ENCODE data around the gene RHOBTB3.

Gene RHOBTB3

GRCh38 chr5:95781101-95781583, 50.0 kb downstream of the RHOBTB3 start:
- Histone ChIP-seq H3K4me3 (no peak overlapping the region), H3K27ac (peak overlapping the region; percentile 39 to 41)
- peak; percentile 82 for TF ChIP-seq CTCF (IDR thresholded peaks at IDR 0.05)
- peak; percentile 87 for DNase-seq (ENCODE audit: low spot score)

GRCh38 chr5:95782181-95782580, 51.0 kb downstream of the RHOBTB3 start:
- DNase-seq (ENCODE audit: low spot score): no peak
- TF ChIP-seq CTCF (IDR thresholded peaks at IDR 0.05): no peak
- H3K27ac ChIP-seq: no peak overlapping the region
- H3K4me3 ChIP-seq: no peak overlapping the region

GRCh38 chr5:95783661-95784060, 52.5 kb downstream of the RHOBTB3 start:
- Histone ChIP-seq H3K27ac (no peak overlapping the region), H3K4me3 (no peak overlapping the region)
- no peak for TF ChIP-seq CTCF (IDR thresholded peaks at IDR 0.05)
- DNase-seq (ENCODE audit: low spot score): no peak

GRCh38 chr5:95784514-95785302, 53.6 kb downstream of the RHOBTB3 start:
- TF ChIP-seq CTCF (IDR thresholded peaks at IDR 0.05): no peak
- DNase-seq (ENCODE audit: low spot score): no peak
- Histone ChIP-seq H3K27ac (no peak overlapping the region), H3K4me3 (no peak overlapping the region)

- H3K27ac ChIP-seq: no peak overlapping the region
- no peak for DNase-seq (ENCODE audit: low spot score)
Measured at GRCh38 chr5:95786821-95787418, 55.8 kb downstream of the RHOBTB3 start.

GRCh38 chr5:95788493-95788892, 57.4 kb downstream of the RHOBTB3 start:
- no peak overlapping the region for H3K27ac ChIP-seq
- no peak overlapping the region for H3K4me3 ChIP-seq
- TF ChIP-seq CTCF (IDR thresholded peaks at IDR 0.05): no peak
- DNase-seq (ENCODE audit: low spot score): no peak

More at GRCh38 chr5:95786821-95787418, 55.8 kb downstream of the RHOBTB3 start:
- no peak for TF ChIP-seq CTCF (IDR thresholded peaks at IDR 0.05)
- H3K4me3 ChIP-seq: no peak overlapping the region

GRCh38 chr5:95791751-95792150, 60.6 kb downstream of the RHOBTB3 start:
- TF ChIP-seq CTCF (IDR thresholded peaks at IDR 0.05): no peak
- no peak for DNase-seq (ENCODE audit: low spot score)
- no peak overlapping the region for H3K4me3 ChIP-seq
- H3K27ac ChIP-seq: no peak overlapping the region
